Measurements from ENCODE around the gene WWTR1. TPM values are rescaled to one million over a fixed set of nuclear protein-coding genes. Genes with fewer than 3 reads are reported as not detected.

WWTR1 gene
- total and polyA plus RNA-seq, 2 of the 4 experiments (the other 2 are of a cell fraction): 38.9 to 65.3 TPM

GRCh38 chr3:149563114-149563513 lies 94.7 kb downstream of the WWTR1 start:
- H2AFZ ChIP-seq (replicated peaks; ENCODE audit: low read length, poor library complexity): no peak overlapping the region
- no peak for TF ChIP-seq RFX5 (IDR thresholded peaks at IDR 0.05; ENCODE audit: low read depth, low read length)
- TF ChIP-seq POLR2A (IDR thresholded peaks at IDR 0.05; ENCODE audit: low read depth, low read length): no peak
- no peak for TF ChIP-seq RCOR1 (IDR thresholded peaks at IDR 0.05; ENCODE audit: insufficient replicate concordance, low read length)
- no peak for TF ChIP-seq RAD21 (IDR thresholded peaks at IDR 0.05; ENCODE audit: low read length)
- no peak for TF ChIP-seq BHLHE40 (IDR thresholded peaks at IDR 0.05; ENCODE audit: low read depth, low read length)
- TF ChIP-seq ELK1 (IDR thresholded peaks at IDR 0.05; ENCODE audit: borderline replicate concordance, low read depth, low read length): no peak
- no peak for TF ChIP-seq FOS (IDR thresholded peaks at IDR 0.05; ENCODE audit: low read depth, low read length)
- TF ChIP-seq SMC3 (IDR thresholded peaks at IDR 0.05; ENCODE audit: low read depth, low read length): no peak
- TF ChIP-seq MXI1 (IDR thresholded peaks at IDR 0.05; ENCODE audit: borderline replicate concordance, low read depth, low read length): no peak
- TF ChIP-seq CHD1 (IDR thresholded peaks at IDR 0.05; ENCODE audit: low read depth, low read length): no peak
- no peak for TF ChIP-seq USF2 (IDR thresholded peaks at IDR 0.05; ENCODE audit: low read depth, low read length)
- no peak for TF ChIP-seq MAFK (IDR thresholded peaks at IDR 0.05; ENCODE audit: low read depth, low read length)
- no peak for TF ChIP-seq CTCF (conservative IDR thresholded peaks at IDR 0.05; ENCODE audit: low read depth, low read length)
- TF ChIP-seq MAZ (IDR thresholded peaks at IDR 0.05; ENCODE audit: borderline replicate concordance, low read depth, low read length): no peak
- no peak for TF ChIP-seq CEBPB (IDR thresholded peaks at IDR 0.05; ENCODE audit: low read depth, low read length)
- TF ChIP-seq NFE2L2 (IDR thresholded peaks at IDR 0.05; ENCODE audit: low read depth, low read length): no peak
- no peak overlapping the region for H3K18ac ChIP-seq (ENCODE audit: low read depth, low read length)
- no peak overlapping the region for H2BK120ac ChIP-seq (ENCODE audit: low read depth, low read length)
- H3K4ac ChIP-seq (ENCODE audit: low read depth, low read length): no peak overlapping the region
- H2BK15ac ChIP-seq (ENCODE audit: low read depth, low read length): no peak overlapping the region
- no peak overlapping the region for H2AK9ac ChIP-seq (replicated peaks; ENCODE audit: low read depth, low read length, poor library complexity)
- H2BK5ac ChIP-seq (ENCODE audit: low read depth, low read length, poor library complexity, severe bottlenecking): no peak overlapping the region
- H3K79me1 ChIP-seq (ENCODE audit: low read depth in 1 of 2, low read length in 2 of 2): peaks cover 44 to 72% of the 10 kb centered on the region in 2 experiments
- no peak overlapping the region for H3K4me3 ChIP-seq (ENCODE audit: insufficient read depth, low read depth, low read length)
- in situ Hi-C loops (cut with MboI; ENCODE audit: low sequenced_read_pairs) (no loop called here), intact Hi-C loops (cut with micrococcal nuclease) (no loop called here), dilution Hi-C loops (cut with HindIII; ENCODE audit: low sequenced_read_pairs, unreplicated experiment) (no loop called here)
- peaks cover 8% of the 10 kb centered on the region; the same call in 1 of the 2 replicates for H3K9me1 ChIP-seq (ENCODE audit: insufficient read depth, low read length)
- H4K5ac ChIP-seq (ENCODE audit: low read depth, low read length): no peak overlapping the region
- no TSS peak for BruUV-seq (replicated peaks)
- WGBS, 2 experiments (ENCODE audit: extremely low coverage in 2 of 2, insufficient read length in 1 of 2): no CpG with 5 or more reads among the region's 5 CpGs
- CTCF ChIA-PET: no interaction called here
- no peak overlapping the region for H3K56ac ChIP-seq (ENCODE audit: extremely low read depth, insufficient read depth, low read length)
- no peak overlapping the region for H3K14ac ChIP-seq (replicated peaks; ENCODE audit: low read depth, low read length)
- no peaks in the 10 kb centered on the region for H3K27me3 ChIP-seq (ENCODE audit: control insufficient read depth, insufficient read depth, low read length)
- H3K9ac ChIP-seq (ENCODE audit: low read depth, low read length): no peak overlapping the region
- H3K4me2 ChIP-seq (ENCODE audit: low read depth, low read length): no peak overlapping the region
- no peak overlapping the region for H2BK20ac ChIP-seq (ENCODE audit: low read depth, low read length)
- H3K4me1 ChIP-seq (ENCODE audit: control insufficient read depth, insufficient read depth, low read length): peaks cover 16% of the 10 kb centered on the region
- no peak overlapping the region for H4K8ac ChIP-seq (ENCODE audit: low read depth in 2 of 2, low read length in 2 of 2)
- H3K23ac ChIP-seq (ENCODE audit: low read depth, low read length): no peak overlapping the region
- peaks cover 18% of the 10 kb centered on the region for H4K20me1 ChIP-seq (ENCODE audit: insufficient read depth, low read length)
- ATAC-seq (ENCODE audit: low read depth): no peak
- H2AK5ac ChIP-seq (ENCODE audit: low read depth, low read length): peak overlapping the region; percentile 51; the same call in 1 of the 2 replicates
- POLR2A ChIA-PET (ENCODE audit: unreplicated experiment): no interaction called here
- no peak overlapping the region for H4K91ac ChIP-seq (ENCODE audit: insufficient read depth, low read depth, low read length)
- H3K27ac ChIP-seq (ENCODE audit: insufficient read depth, low read length): no peak overlapping the region
- no peaks in the 10 kb centered on the region; the same call in 1 of the 2 replicates for H3K36me3 ChIP-seq (ENCODE audit: control insufficient read depth, insufficient read depth, low read length)
- H3K9me3 ChIP-seq (ENCODE audit: control insufficient read depth, insufficient read depth, low read length): no peaks in the 10 kb centered on the region
- DNase-seq: no peak

Measured in IMR-90 (cell line).